Brain microvascular endothelial cell (primary cell): ENCODE data around the gene ZMYM2.

Source experiments
- DNase-seq: peaks from one replicate; pipeline ENCODE4 v3.0.0-alpha.2; 2020
- H3K27ac ChIP-seq: fragments of 250-450 bp; sonication (Bioruptor Pico); 2 replicates; pipeline ENCODE4 v1.5.1; 2020; ENCODE audit warnings: mild to moderate bottlenecking, moderate library complexity
- H3K27me3 ChIP-seq: fragments of 250-450 bp; sonication (Bioruptor Pico); replicated peaks from 2 replicates; pipeline ENCODE4 v1.5.1; 2020; ENCODE audit warnings: mild to moderate bottlenecking
- H3K36me3 ChIP-seq: fragments of 250-450 bp; sonication (Bioruptor Pico); replicated peaks from 2 replicates; pipeline ENCODE4 v1.5.1; 2020; ENCODE audit warnings: mild to moderate bottlenecking
- H3K4me3 ChIP-seq: 2 replicates; pipeline ENCODE4 v1.5.1; 2011; ENCODE audit warnings: low read depth, mild to moderate bottlenecking, control low read depth, low read length, moderate library complexity
- CTCF ChIP-seq: IDR thresholded peaks from 2 replicates; pipeline ENCODE4 v1.5.1; 2011; ENCODE audit warnings: low read depth, mild to moderate bottlenecking, moderate library complexity, low read length, control low read depth, inconsistent platforms; ENCODE audit errors: missing control alignments
- in situ Hi-C: cut with HindIII; loops from 2 replicates; pipeline ENCODE4 v1.10.0; 2017; ENCODE audit warnings: low sequenced_read_pairs, low pct_ligation_motif_present

The ZMYM2 gene

GRCh38 chr13:20102525-20103180 is 144.1 kb downstream of the ZMYM2 start:
- Histone ChIP-seq H3K36me3 (no peaks in the 10 kb centered on the region), H3K4me3 (no peak overlapping the region), H3K27me3 (peaks cover 9% of the 10 kb centered on the region), H3K27ac (no peak overlapping the region)
- no peak for DNase-seq
- in situ Hi-C loops, result no loop called here
- TF ChIP-seq CTCF, result no peak

GRCh38 chr13:20105161-20105689 is 146.7 kb downstream of the ZMYM2 start:
- no peak for DNase-seq
- Histone ChIP-seq H3K27me3 (peaks cover 9% of the 10 kb centered on the region), H3K4me3 (no peak overlapping the region), H3K27ac (no peak overlapping the region), H3K36me3 (no peaks in the 10 kb centered on the region)
- no peak for TF ChIP-seq CTCF
- in situ Hi-C loops, result no loop called here

- no peak overlapping the region for H3K4me3 ChIP-seq
- in situ Hi-C loops, result no loop called here
- no peak for TF ChIP-seq CTCF
Measured at GRCh38 chr13:20106742-20107141, 148.2 kb downstream of the ZMYM2 start.

GRCh38 chr13:20109037-20109436 is 150.5 kb downstream of the ZMYM2 start:
- in situ Hi-C loops, result no loop called here
- DNase-seq, result no peak
- Histone ChIP-seq H3K27me3 (peaks cover 4% of the 10 kb centered on the region), H3K4me3 (no peak overlapping the region), H3K27ac (no peak overlapping the region), H3K36me3 (no peaks in the 10 kb centered on the region)
- TF ChIP-seq CTCF, result no peak

More at GRCh38 chr13:20106742-20107141, 148.2 kb downstream of the ZMYM2 start:
- Histone ChIP-seq H3K36me3 (no peaks in the 10 kb centered on the region), H3K27me3 (peaks cover 8% of the 10 kb centered on the region), H3K27ac (no peak overlapping the region)
- no peak for DNase-seq

GRCh38 chr13:20114066-20114610 is 155.6 kb downstream of the ZMYM2 start:
- DNase-seq, result no peak
- TF ChIP-seq CTCF, result no peak
- in situ Hi-C loops, result no loop called here

GRCh38 chr13:20116213-20116612 is 157.7 kb downstream of the ZMYM2 start:
- DNase-seq, result no peak
- H3K36me3 ChIP-seq, result no peaks in the 10 kb centered on the region
- H3K27ac ChIP-seq, result no peak overlapping the region
- no peaks in the 10 kb centered on the region for H3K27me3 ChIP-seq
- H3K4me3 ChIP-seq, result no peak overlapping the region
- TF ChIP-seq CTCF, result no peak
- in situ Hi-C loops, result no loop called here

More at GRCh38 chr13:20114066-20114610, 155.6 kb downstream of the ZMYM2 start:
- no peaks in the 10 kb centered on the region for H3K27me3 ChIP-seq
- H3K4me3 ChIP-seq, result no peak overlapping the region
- no peaks in the 10 kb centered on the region for H3K36me3 ChIP-seq
- H3K27ac ChIP-seq, result no peak overlapping the region
